ENCODE measurements around the gene COBL. TPM values are rescaled to one million over a fixed set of nuclear protein-coding genes. Genes with fewer than 3 reads are reported as not detected.

Gene COBL
- total RNA-seq, 2 donors from 2014 or later: 1.4 to 1.6 TPM

DNA sequence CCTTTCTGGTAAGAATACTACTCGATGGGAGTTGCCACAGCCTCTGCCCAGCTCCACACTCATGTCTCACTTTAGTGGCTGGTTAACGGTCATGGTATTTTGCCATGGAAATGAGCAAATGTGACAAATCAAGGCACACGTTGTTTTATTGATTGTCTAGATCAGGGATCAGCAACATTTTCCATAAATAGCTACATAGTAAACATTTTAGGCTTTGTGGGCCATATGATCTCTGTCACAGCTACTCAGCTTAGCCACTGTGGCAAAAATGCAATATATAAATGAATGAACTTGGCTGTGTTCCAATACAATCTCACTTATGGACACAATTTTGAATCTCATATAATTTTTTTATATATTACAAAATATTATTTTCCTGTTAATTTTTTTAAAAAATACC is 76.9 kb downstream of the COBL start:
- H3K9me3 ChIP-seq: no peaks in the 10 kb centered on the region
- no peak overlapping the region for H3K4me3 ChIP-seq
- H3K27ac ChIP-seq: no peak overlapping the region
- H3K4me1 ChIP-seq (ENCODE audit: control insufficient read depth in 1 of 2, low read depth in 2 of 2): no peaks in the 10 kb centered on the region
- no peak for DNase-seq (ENCODE audit: low spot score)
- no peak for TF ChIP-seq CTCF (IDR thresholded peaks at IDR 0.05)
- no peaks in the 10 kb centered on the region for H3K27me3 ChIP-seq (replicated peaks; ENCODE audit: insufficient read depth)
- no peaks in the 10 kb centered on the region for H3K36me3 ChIP-seq
- no peak for ATAC-seq (ENCODE audit: insufficient number of reproducible peaks, low FRiP score, low read depth)

GRCh38 chr7:51238981-51239495 is 77.6 kb downstream of the COBL start:
- no peak for TF ChIP-seq CTCF (IDR thresholded peaks at IDR 0.05)
- Histone ChIP-seq H3K9me3 (no peaks in the 10 kb centered on the region), H3K4me1 (ENCODE audit: control insufficient read depth in 1 of 2, low read depth in 2 of 2) (no peaks in the 10 kb centered on the region), H3K27me3 (replicated peaks; ENCODE audit: insufficient read depth) (no peaks in the 10 kb centered on the region), H3K4me3 (no peak overlapping the region), H3K27ac (no peak overlapping the region), H3K36me3 (no peaks in the 10 kb centered on the region)
- DNase-seq (ENCODE audit: low spot score) (no peak), ATAC-seq (ENCODE audit: insufficient number of reproducible peaks, low FRiP score, low read depth) (no peak)

DNA sequence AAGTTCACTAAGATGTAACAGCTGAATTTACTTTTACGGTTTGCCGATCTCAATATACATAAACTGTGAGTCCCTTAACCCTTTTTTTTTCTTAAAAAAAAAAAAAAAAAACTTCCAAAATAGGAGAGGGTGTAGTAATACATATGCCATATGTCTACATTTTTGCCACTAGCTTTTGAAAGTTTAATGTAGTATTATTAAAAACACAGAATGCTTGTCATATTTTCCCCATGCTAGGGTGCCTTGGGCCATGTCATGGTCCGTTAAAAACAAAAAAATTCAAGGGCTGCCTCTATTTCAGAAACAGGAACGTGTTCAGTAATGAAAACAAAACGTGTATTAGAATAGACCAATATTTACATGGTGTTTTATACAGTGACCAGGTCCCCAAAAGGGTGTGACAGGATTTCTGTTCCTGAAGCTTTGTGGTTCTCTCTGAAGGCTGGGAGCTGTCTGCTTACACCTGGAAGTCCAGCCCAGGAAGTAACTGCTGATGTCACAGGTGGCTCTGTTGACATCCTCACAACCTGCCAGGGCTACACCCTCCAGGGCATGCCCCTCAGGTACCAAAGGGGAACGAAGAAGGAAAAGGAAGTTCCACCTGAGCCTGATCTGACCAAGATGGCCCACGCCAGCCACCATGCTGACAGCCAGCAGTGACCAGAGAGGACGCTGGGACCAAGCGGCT is 79.0 kb downstream of the COBL start:
- no peaks in the 10 kb centered on the region for H3K36me3 ChIP-seq
- ATAC-seq (ENCODE audit: insufficient number of reproducible peaks, low FRiP score, low read depth) (no peak), DNase-seq (ENCODE audit: low spot score) (no peak)
- no peak overlapping the region for H3K4me3 ChIP-seq
- no peaks in the 10 kb centered on the region for H3K4me1 ChIP-seq (ENCODE audit: control insufficient read depth in 1 of 2, low read depth in 2 of 2)
- no peak for TF ChIP-seq CTCF (IDR thresholded peaks at IDR 0.05)
- H3K9me3 ChIP-seq: no peaks in the 10 kb centered on the region
- no peak overlapping the region for H3K27ac ChIP-seq
- no peaks in the 10 kb centered on the region for H3K27me3 ChIP-seq (replicated peaks; ENCODE audit: insufficient read depth)

DNA sequence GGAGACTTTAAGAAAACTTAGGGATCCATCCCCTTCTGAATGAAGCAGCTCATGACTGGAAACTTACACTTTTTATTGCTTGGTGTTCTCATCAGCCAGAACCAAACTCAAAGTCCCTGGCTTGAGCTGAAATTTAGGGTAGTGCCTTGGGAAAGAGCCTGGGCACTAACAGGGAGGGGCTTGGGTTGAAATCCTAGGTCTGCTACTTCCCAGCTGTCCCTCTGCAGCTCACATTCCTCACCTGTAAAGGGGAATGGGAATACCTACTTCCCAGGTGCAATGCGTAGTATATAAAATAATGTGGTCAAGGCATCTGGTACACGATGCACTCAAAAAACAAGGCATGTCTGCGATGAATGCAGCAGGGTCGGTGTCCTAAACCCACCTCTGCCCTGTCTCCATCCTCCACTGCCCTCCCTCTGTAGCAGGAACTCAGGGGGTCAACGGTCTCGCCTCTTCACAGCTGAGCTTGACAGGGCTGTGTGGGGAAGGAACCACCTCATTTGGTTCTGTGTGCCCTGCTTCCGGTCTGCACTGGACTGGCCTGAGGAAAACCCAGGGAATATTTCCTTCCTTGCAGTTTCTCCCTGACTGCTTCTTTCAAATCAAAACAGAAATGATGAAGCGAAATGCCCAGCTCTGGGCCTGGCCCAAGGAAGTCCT is 80.0 kb downstream of the COBL start:
- Histone ChIP-seq H3K27ac (no peak overlapping the region), H3K9me3 (no peaks in the 10 kb centered on the region), H3K4me3 (no peak overlapping the region), H3K4me1 (ENCODE audit: control insufficient read depth in 1 of 2, low read depth in 2 of 2) (no peaks in the 10 kb centered on the region), H3K27me3 (replicated peaks; ENCODE audit: insufficient read depth) (no peaks in the 10 kb centered on the region), H3K36me3 (no peaks in the 10 kb centered on the region)
- no peak for DNase-seq (ENCODE audit: low spot score)
- no peak for ATAC-seq (ENCODE audit: insufficient number of reproducible peaks, low FRiP score, low read depth)
- TF ChIP-seq CTCF (IDR thresholded peaks at IDR 0.05): no peak

DNA sequence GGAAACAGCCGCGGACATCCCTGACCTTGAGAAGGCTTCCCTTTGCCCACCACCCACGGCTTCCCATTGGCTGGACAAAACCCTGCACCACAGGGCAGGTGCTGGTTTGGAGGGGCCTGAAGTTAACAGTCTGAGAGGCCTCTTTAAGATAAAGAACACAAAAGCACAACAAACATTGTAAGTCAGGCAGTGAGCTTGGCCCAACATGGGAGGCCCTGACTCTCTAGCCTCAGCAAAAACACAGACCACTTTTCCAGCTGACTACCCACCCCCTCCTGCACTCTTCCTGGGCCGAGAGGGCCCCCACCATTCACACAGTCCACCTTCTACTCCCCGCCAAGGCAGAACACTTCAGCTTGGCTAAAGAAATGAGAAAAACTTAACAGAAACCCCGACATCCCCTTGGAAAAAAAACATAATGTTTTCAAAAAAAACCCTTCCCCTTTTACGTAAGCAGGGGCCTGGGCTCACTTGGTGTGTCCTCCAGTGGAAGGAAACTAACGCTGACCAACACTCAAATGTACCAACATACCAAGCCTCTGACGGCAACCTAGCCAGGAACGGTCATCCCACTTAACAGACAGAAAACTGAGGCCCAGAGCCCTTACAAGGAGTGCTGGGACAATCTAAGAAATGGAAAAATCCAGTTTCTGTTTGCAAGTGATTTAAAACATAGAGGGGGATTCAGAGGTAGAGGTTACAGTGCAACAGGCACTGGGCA is 80.9 kb downstream of the COBL start:
- ATAC-seq (ENCODE audit: insufficient number of reproducible peaks, low FRiP score, low read depth) (no peak), DNase-seq (ENCODE audit: low spot score) (no peak)
- no peak for TF ChIP-seq CTCF (IDR thresholded peaks at IDR 0.05)

More for the DNA sequence above, 80.9 kb downstream of the COBL start:
- H3K36me3 ChIP-seq: no peaks in the 10 kb centered on the region
- no peak overlapping the region for H3K27ac ChIP-seq
- H3K9me3 ChIP-seq: no peaks in the 10 kb centered on the region
- H3K4me3 ChIP-seq: no peak overlapping the region
- no peaks in the 10 kb centered on the region for H3K4me1 ChIP-seq (ENCODE audit: control insufficient read depth in 1 of 2, low read depth in 2 of 2)
- no peaks in the 10 kb centered on the region for H3K27me3 ChIP-seq (replicated peaks; ENCODE audit: insufficient read depth)

Data from thoracic aorta (tissue), 2 donors.